ENCODE measurements around the gene ZNF598.

ZNF598 gene

GRCh38 chr16:2026461-2027023 is 16.9 kb upstream of the ZNF598 start, which contains the start of gene NHERF2:
Gene NHERF2, plus strand, starts transcription at chr16:2026902. Its CDS starts 104 bp downstream, at chr16:2027006.
- peak within 1 kb of the TSS; percentile 41 for H3K4me3 ChIP-seq (ENCODE audit: low read depth, low read length)
- TF ChIP-seq, protein P1, sequence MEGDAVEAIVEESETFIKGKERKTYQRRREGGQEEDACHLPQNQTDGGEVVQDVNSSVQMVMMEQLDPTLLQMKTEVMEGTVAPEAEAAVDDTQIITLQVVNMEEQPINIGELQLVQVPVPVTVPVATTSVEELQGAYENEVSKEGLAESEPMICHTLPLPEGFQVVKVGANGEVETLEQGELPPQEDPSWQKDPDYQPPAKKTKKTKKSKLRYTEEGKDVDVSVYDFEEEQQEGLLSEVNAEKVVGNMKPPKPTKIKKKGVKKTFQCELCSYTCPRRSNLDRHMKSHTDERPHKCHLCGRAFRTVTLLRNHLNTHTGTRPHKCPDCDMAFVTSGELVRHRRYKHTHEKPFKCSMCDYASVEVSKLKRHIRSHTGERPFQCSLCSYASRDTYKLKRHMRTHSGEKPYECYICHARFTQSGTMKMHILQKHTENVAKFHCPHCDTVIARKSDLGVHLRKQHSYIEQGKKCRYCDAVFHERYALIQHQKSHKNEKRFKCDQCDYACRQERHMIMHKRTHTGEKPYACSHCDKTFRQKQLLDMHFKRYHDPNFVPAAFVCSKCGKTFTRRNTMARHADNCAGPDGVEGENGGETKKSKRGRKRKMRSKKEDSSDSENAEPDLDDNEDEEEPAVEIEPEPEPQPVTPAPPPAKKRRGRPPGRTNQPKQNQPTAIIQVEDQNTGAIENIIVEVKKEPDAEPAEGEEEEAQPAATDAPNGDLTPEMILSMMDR (IDR thresholded peaks at IDR 0.05; ENCODE audit: low read depth, low read length): no peak
- H3K36me3 ChIP-seq: peaks cover 10% of the 10 kb centered on the region
- H3K27me3 ChIP-seq (ENCODE audit: insufficient read depth, low read depth, severe bottlenecking): no peaks in the 10 kb centered on the region
- no peak within 1 kb of the TSS for H3K27ac ChIP-seq
- DNase-seq: peak; percentile 38
- no peaks in the 10 kb centered on the region for H3K9me3 ChIP-seq (ENCODE audit: severe bottlenecking)

- no peak overlapping the region for H3K27ac ChIP-seq
- peaks cover 8% of the 10 kb centered on the region for H3K36me3 ChIP-seq
- H3K9me3 ChIP-seq (ENCODE audit: severe bottlenecking): no peaks in the 10 kb centered on the region
- no peaks in the 10 kb centered on the region for H3K27me3 ChIP-seq (ENCODE audit: insufficient read depth, low read depth, severe bottlenecking)
- TF ChIP-seq, protein P1 (IDR thresholded peaks at IDR 0.05; ENCODE audit: low read depth, low read length): no peak
- no peak overlapping the region for H3K4me3 ChIP-seq (ENCODE audit: low read depth, low read length)
- DNase-seq: no peak
Measured at GRCh38 chr16:2025878-2026460, 16.3 kb upstream of the ZNF598 start.

DNA sequence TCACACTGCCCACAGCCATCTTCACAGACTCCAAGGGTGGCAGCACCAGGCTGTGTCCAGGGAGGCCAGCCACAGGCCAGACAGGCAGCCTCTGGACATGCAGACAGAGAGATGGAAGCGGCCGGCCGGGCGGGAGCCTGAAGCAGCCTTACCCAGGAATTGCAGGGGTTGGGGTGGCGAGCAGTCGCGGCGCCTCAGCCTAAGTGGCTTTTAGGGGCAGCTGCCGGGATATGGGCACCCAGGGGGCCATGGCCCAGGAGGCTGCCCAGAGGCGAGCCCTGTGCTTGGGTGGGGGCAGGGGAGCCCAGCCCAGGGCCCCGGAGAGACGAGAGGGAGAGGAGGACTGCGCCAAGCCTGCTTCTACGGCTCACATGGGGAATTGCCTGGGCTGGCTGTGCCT is 15.6 kb upstream of the ZNF598 start:
- H3K9me3 ChIP-seq (ENCODE audit: severe bottlenecking): no peaks in the 10 kb centered on the region
- H3K27ac ChIP-seq: no peak overlapping the region
- TF ChIP-seq, protein P1 (IDR thresholded peaks at IDR 0.05; ENCODE audit: low read depth, low read length): no peak
- peaks cover 6% of the 10 kb centered on the region for H3K36me3 ChIP-seq
- no peaks in the 10 kb centered on the region for H3K27me3 ChIP-seq (ENCODE audit: insufficient read depth, low read depth, severe bottlenecking)
- no peak overlapping the region for H3K4me3 ChIP-seq (ENCODE audit: low read depth, low read length)
- DNase-seq: no peak

DNA sequence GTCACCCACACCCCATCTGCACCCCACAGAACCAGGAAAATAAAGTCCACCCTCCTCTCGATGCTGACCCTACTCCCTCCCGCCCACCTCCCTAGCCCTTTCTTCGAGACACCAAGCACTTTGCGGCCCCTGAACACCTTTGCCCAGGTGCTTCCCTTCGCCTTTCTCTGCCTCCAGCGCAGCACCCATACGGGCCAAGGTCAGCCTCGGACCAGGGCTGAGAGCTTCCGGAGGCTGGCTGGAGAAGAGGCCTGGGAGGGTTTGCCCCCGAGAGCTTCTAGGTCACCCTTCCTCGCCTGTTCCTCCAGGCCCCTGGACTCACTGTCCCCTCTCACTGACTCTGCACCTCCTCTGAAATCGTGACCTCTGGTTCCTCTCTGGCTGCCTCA is 14.4 kb upstream of the ZNF598 start:
- Histone ChIP-seq H3K9me3 (ENCODE audit: severe bottlenecking) (no peaks in the 10 kb centered on the region), H3K27ac (no peak overlapping the region), H3K27me3 (ENCODE audit: insufficient read depth, low read depth, severe bottlenecking) (no peaks in the 10 kb centered on the region), H3K36me3 (no peaks in the 10 kb centered on the region), H3K4me3 (ENCODE audit: low read depth, low read length) (no peak overlapping the region)
- TF ChIP-seq, protein P1 (IDR thresholded peaks at IDR 0.05; ENCODE audit: low read depth, low read length): no peak
- DNase-seq: no peak

DNA sequence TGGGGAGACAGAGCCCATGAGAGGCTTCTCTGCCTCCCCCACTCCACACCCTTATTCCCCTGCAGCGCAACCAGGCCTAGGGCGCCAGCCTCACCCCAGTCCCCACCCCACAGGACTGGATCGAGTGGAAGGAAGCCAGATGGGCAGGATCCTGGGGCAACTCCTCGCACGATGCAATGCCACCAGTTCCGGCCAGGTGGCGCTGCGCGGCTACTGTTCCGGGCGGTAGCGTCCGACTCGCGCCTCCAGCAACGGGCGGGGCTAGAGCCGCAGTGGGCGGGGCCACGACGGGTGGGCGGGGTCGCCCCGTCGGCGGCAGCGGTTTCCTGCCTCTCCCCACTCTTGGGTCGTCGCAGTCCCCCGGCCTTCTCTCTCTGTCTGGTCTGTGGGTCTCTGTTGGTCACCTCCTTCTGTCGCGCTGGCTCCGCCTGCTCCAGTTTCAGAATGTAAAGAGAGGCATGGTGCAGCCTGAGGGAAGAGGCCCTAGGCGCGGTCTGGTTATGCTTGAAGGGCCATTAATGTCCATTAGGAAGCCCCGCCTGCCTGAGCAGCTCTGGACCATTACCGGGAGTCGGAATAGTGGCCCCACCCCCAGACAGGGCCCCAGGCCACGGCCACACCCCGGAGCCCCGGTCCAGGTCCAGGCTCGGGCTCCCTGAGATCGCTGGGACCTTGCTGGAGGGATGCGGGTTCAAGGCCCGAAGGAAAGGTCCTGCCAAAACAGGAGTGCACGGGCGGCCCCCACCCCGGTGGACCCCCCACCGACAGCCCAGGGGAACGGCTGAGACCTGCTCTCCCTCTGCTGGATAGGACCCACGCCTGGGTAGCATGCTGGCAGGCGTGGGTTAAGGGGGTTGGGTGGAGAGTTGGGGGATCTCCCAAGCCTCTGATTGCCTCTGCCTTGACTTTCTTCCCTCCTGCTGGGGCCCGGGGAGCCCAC is 13.7 kb upstream of the ZNF598 start:
- peak overlapping the region; percentile 20 for H3K4me3 ChIP-seq (ENCODE audit: low read depth, low read length)
- peak overlapping the region; percentile 66 for H3K27ac ChIP-seq
- no peaks in the 10 kb centered on the region for H3K9me3 ChIP-seq (ENCODE audit: severe bottlenecking)
- peak; percentile 91 for DNase-seq
- H3K27me3 ChIP-seq (ENCODE audit: insufficient read depth, low read depth, severe bottlenecking): no peaks in the 10 kb centered on the region
- H3K36me3 ChIP-seq: no peaks in the 10 kb centered on the region
- TF ChIP-seq, protein P1 (IDR thresholded peaks at IDR 0.05; ENCODE audit: low read depth, low read length): peak; percentile 98
